Trophoblast cell (in vitro differentiated cells and primary cell): Measurements from ENCODE around the gene LMNB1.

Experiments
- DNase-seq, 2 donors: peaks; one replicate each; pipeline ENCODE4 v3.0.0-alpha.2; 2016
- H2AFZ ChIP-seq: 2 replicates; pipeline ENCODE4 v1.6.1; 2013; ENCODE audit warnings: low read length, moderate library complexity, mild to moderate bottlenecking; ENCODE audit not compliant: insufficient read depth, poor library complexity
- H2AK5ac ChIP-seq: 2 replicates; pipeline ENCODE4 v1.6.1; 2013; ENCODE audit warnings: mild to moderate bottlenecking, low read length
- H2BK120ac ChIP-seq: 2 replicates; pipeline ENCODE4 v1.6.1; 2013; ENCODE audit warnings: low read length, mild to moderate bottlenecking, moderate library complexity; ENCODE audit not compliant: insufficient read depth, poor library complexity
- H2BK12ac ChIP-seq: 2 replicates; pipeline ENCODE4 v1.6.1; 2013; ENCODE audit warnings: mild to moderate bottlenecking, low read length, moderate library complexity
- H2BK5ac ChIP-seq: 2 replicates; pipeline ENCODE4 v1.6.1; 2013; ENCODE audit warnings: low read length, low read depth, moderate library complexity, mild to moderate bottlenecking; ENCODE audit not compliant: poor library complexity
- H3K14ac ChIP-seq: 2 replicates; pipeline ENCODE4 v1.6.1; 2013; ENCODE audit warnings: mild to moderate bottlenecking, low read length
- H3K18ac ChIP-seq: 2 replicates; pipeline ENCODE4 v1.6.1; 2013; ENCODE audit warnings: mild to moderate bottlenecking, low read length
- H3K23ac ChIP-seq: 2 replicates; pipeline ENCODE4 v1.6.1; 2013; ENCODE audit warnings: low read length
- H3K27ac ChIP-seq: 2 replicates; pipeline ENCODE4 v1.5.1; 2013; ENCODE audit warnings: low read depth, mild to moderate bottlenecking, inconsistent platforms, low read length, moderate library complexity
- H3K27me3 ChIP-seq: 2 replicates; pipeline ENCODE4 v1.6.1; 2013; ENCODE audit warnings: inconsistent platforms, mild to moderate bottlenecking, low read length, moderate library complexity; ENCODE audit not compliant: insufficient read depth
- H3K36me3 ChIP-seq, 2 experiments: 1 replicate in 1 of 2; 2 replicates in 1 of 2; pipeline ENCODE4 v1.6.1; 2013; ENCODE audit warnings: low read length in 2 of 2, mild to moderate bottlenecking in 2 of 2, moderate library complexity in 1 of 2; ENCODE audit not compliant: insufficient read depth in 2 of 2, control insufficient read depth in 1 of 2
- H3K4ac ChIP-seq: 2 replicates; pipeline ENCODE4 v1.6.1; 2013; ENCODE audit warnings: low read depth, mild to moderate bottlenecking, low read length, moderate library complexity
- H3K4me1 ChIP-seq, 2 experiments: 1 replicate in 1 of 2; 2 replicates in 1 of 2; pipeline ENCODE4 v1.6.1; 2013; ENCODE audit warnings: low read length in 2 of 2, mild to moderate bottlenecking in 2 of 2, moderate library complexity in 1 of 2; ENCODE audit not compliant: insufficient read depth in 2 of 2, control insufficient read depth in 1 of 2
- H3K4me2 ChIP-seq: 2 replicates; pipeline ENCODE4 v1.6.1; 2013; ENCODE audit warnings: inconsistent platforms, mild to moderate bottlenecking, low read length, moderate library complexity
- H3K4me3 ChIP-seq: 2 replicates; pipeline ENCODE4 v1.5.1; 2013; ENCODE audit warnings: mild to moderate bottlenecking, low read depth, low read length, inconsistent platforms
- H3K79me1 ChIP-seq: one replicate; pipeline ENCODE4 v1.6.1; 2013; ENCODE audit warnings: low read length
- H3K79me2 ChIP-seq: 2 replicates; pipeline ENCODE4 v1.6.1; 2013; ENCODE audit warnings: low read length, mild to moderate bottlenecking; ENCODE audit not compliant: control insufficient read depth, insufficient read depth, poor library complexity
- H3K9ac ChIP-seq: 2 replicates; pipeline ENCODE4 v1.6.1; 2013; ENCODE audit warnings: mild to moderate bottlenecking, low read length
- H3K9me3 ChIP-seq: 2 replicates; pipeline ENCODE4 v1.6.1; 2013; ENCODE audit warnings: low read depth, mild to moderate bottlenecking, control low read depth, inconsistent platforms, low read length; ENCODE audit not compliant: insufficient read depth
- H4K12ac ChIP-seq: 2 replicates; pipeline ENCODE4 v1.6.1; 2013; ENCODE audit warnings: low read depth, mild to moderate bottlenecking, low read length, moderate library complexity
- H4K8ac ChIP-seq: 2 replicates; pipeline ENCODE4 v1.6.1; 2013; ENCODE audit warnings: low read depth, mild to moderate bottlenecking, low read length, moderate library complexity
- H4K91ac ChIP-seq: one replicate; pipeline ENCODE4 v1.6.1; 2013; ENCODE audit warnings: low read depth, mild to moderate bottlenecking, low read length, moderate library complexity
- WGBS: extraction: QIAGEN DNeasy Blood & Tissue Kit; methylation state at CpG from one replicate; pipeline ENCODE4 v1.1.7; 2013; ENCODE audit warnings: missing lambda C conversion rate; ENCODE audit not compliant: insufficient read length, insufficient coverage; ENCODE audit errors: extremely low coverage; 5-methylcytosine and 5-hydroxymethylcytosine counted together

The LMNB1 gene

DNA sequence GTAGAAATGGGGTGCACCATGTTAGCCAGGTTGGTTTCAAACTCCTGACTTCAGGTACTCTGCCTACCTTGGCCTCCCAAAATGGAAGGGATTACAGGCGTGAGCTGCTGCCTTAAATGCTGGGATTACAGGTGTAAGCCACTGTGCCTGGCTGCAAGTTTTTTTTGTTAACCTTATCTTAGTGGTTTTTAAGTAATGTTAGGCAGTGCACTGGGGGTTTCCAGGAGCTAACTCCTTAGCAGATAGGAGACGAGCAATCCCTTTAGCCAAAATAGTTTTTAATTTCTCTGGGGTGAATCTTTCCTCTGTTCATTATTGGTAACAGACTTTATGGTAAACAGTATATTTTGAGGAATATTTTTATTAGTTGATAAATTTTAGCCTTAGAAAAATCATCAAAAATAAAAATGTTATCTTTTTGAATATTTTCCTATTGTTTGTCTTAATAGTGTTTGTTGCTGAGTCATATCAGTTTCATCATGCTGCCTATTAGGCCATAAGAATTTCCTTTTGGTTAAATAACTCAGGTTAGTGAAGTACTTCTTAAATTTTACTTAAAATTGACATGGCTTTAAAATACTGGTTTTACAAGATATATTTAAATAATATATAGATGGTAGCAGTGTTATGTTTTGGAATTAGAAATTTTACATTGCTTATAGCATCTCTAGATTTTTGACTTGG is 37.9 kb downstream of the LMNB1 start:
- no peak overlapping the region for H2BK120ac ChIP-seq
- no peak for DNase-seq
- no peak overlapping the region for H2AK5ac ChIP-seq
- no peaks in the 10 kb centered on the region for H3K4me1 ChIP-seq
- no peak overlapping the region for H3K4me3 ChIP-seq
- no peak overlapping the region for H3K9ac ChIP-seq
- no peak overlapping the region for H3K18ac ChIP-seq
- H3K79me2 ChIP-seq = no peaks in the 10 kb centered on the region
- no peak overlapping the region for H4K8ac ChIP-seq
- H4K91ac ChIP-seq = no peak overlapping the region
- H3K23ac ChIP-seq = no peak overlapping the region
- no CpG with 5 or more reads among the region's 2 CpGs for WGBS
- no peaks in the 10 kb centered on the region for H3K27me3 ChIP-seq
- no peak overlapping the region for H3K27ac ChIP-seq
- H3K79me1 ChIP-seq = no peaks in the 10 kb centered on the region
- H3K4ac ChIP-seq = no peak overlapping the region
- H4K12ac ChIP-seq = no peak overlapping the region
- no peak overlapping the region for H3K4me2 ChIP-seq
- H3K14ac ChIP-seq = no peak overlapping the region
- H2BK5ac ChIP-seq = no peak overlapping the region
- peaks cover 22 to 31% of the 10 kb centered on the region in 2 experiments for H3K36me3 ChIP-seq
- no peaks in the 10 kb centered on the region for H3K9me3 ChIP-seq
- no peak overlapping the region for H2AFZ ChIP-seq
- no peak overlapping the region for H2BK12ac ChIP-seq

DNA sequence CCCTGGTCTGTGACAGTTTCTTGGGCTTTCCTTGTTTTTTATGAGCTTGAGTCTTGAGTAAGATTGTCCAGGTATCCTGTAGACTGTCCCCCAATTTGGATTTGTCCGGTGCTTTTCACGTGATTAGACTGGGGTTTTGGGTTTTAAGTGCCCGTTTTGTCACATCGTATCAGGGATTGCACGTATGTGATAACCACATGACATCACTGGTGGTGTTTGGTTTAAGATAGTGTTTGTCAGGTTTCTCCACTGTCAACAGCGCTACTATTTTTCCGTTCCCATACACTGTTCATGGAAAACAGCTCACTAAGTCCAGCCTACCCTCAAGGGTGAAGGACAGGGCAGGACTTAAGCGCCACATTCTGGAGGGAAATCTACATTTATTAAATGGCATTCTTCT is 39.7 kb downstream of the LMNB1 start:
- Histone ChIP-seq H3K79me1 (no peaks in the 10 kb centered on the region), H3K9ac (no peak overlapping the region), H4K91ac (no peak overlapping the region), H3K4ac (no peak overlapping the region), H3K27ac (no peak overlapping the region), H3K23ac (no peak overlapping the region), H4K8ac (no peak overlapping the region), H2BK5ac (no peak overlapping the region), H3K14ac (no peak overlapping the region), H3K27me3 (no peaks in the 10 kb centered on the region), H3K4me3 (no peak overlapping the region), H4K12ac (no peak overlapping the region), H3K4me1 (no peaks in the 10 kb centered on the region), H3K4me2 (no peak overlapping the region), H3K79me2 (no peaks in the 10 kb centered on the region), H3K9me3 (no peaks in the 10 kb centered on the region), H3K36me3 (peaks cover 22 to 32% of the 10 kb centered on the region in 2 experiments), H2AFZ (no peak overlapping the region), H3K18ac (no peak overlapping the region), H2BK12ac (no peak overlapping the region), H2BK120ac (no peak overlapping the region), H2AK5ac (no peak overlapping the region)
- WGBS = no CpG with 5 or more reads among the region's 8 CpGs
- no peak for DNase-seq

DNA sequence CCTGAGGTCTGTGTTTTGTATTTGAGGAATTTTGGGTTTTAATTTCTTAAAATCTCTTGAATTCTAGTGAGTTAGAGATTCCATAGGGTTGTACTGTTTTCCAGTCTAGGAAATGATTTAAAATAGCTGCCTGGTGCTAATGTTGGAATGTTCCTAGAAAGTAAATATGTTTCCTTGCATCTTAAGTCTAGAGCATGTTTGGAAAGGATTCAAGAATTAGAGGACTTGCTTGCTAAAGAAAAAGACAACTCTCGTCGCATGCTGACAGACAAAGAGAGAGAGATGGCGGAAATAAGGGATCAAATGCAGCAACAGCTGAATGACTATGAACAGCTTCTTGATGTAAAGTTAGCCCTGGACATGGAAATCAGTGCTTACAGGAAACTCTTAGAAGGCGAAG is 41.8 kb downstream of the LMNB1 start:
- H3K27ac ChIP-seq = no peak overlapping the region
- H3K79me2 ChIP-seq = no peaks in the 10 kb centered on the region
- H2BK120ac ChIP-seq = no peak overlapping the region
- H2BK12ac ChIP-seq = no peak overlapping the region
- H4K8ac ChIP-seq = no peak overlapping the region
- no CpG with 5 or more reads among the region's 4 CpGs for WGBS
- H3K9me3 ChIP-seq = no peaks in the 10 kb centered on the region
- no peak overlapping the region for H4K91ac ChIP-seq
- H3K27me3 ChIP-seq = no peaks in the 10 kb centered on the region
- H3K23ac ChIP-seq = no peak overlapping the region
- H3K4me3 ChIP-seq = no peak overlapping the region
- H2AFZ ChIP-seq = no peak overlapping the region
- DNase-seq = no peak
- H2AK5ac ChIP-seq = no peak overlapping the region
- no peak overlapping the region for H4K12ac ChIP-seq
- H3K36me3 ChIP-seq = peaks cover 20 to 25% of the 10 kb centered on the region in 2 experiments
- no peak overlapping the region for H2BK5ac ChIP-seq
- H3K4me1 ChIP-seq = no peaks in the 10 kb centered on the region
- H3K14ac ChIP-seq = no peak overlapping the region
- H3K9ac ChIP-seq = no peak overlapping the region
- H3K4me2 ChIP-seq = no peak overlapping the region
- no peak overlapping the region for H3K18ac ChIP-seq
- H3K4ac ChIP-seq = no peak overlapping the region
- H3K79me1 ChIP-seq = no peaks in the 10 kb centered on the region

DNA sequence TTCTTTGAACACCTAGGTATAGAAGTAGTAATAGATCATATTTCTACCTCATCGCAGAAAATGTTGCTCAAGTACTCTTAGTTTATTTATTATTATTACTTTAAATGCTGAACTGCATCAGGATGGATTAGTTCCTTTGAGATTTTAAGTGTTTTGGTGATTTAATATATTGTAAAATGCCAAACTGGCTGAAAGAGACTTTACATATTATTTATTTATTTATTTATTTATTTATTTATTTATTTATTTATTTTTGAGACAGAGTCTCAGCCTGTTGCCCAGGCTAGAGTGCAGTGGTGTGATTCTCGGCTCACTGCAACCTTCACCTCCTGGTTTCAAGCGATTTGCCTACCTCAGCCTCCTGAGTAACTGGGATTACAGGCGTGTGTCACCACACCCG is 42.3 kb downstream of the LMNB1 start:
- Histone ChIP-seq H4K91ac (no peak overlapping the region), H2BK12ac (no peak overlapping the region), H4K12ac (no peak overlapping the region), H3K4me3 (no peak overlapping the region), H3K18ac (no peak overlapping the region), H3K4ac (no peak overlapping the region), H3K79me1 (no peaks in the 10 kb centered on the region), H4K8ac (no peak overlapping the region), H3K23ac (no peak overlapping the region), H3K4me1 (no peaks in the 10 kb centered on the region), H3K14ac (no peak overlapping the region), H3K9me3 (no peaks in the 10 kb centered on the region), H3K9ac (no peak overlapping the region), H3K36me3 (peaks cover 17 to 24% of the 10 kb centered on the region in 2 experiments), H3K27me3 (no peaks in the 10 kb centered on the region), H3K79me2 (no peaks in the 10 kb centered on the region), H3K4me2 (no peak overlapping the region), H2BK5ac (no peak overlapping the region), H2BK120ac (no peak overlapping the region), H2AK5ac (no peak overlapping the region), H3K27ac (no peak overlapping the region), H2AFZ (no peak overlapping the region)
- no CpG with 5 or more reads among the region's 5 CpGs for WGBS
- DNase-seq = no peak
